K562 (cell line): ENCODE measurements around the gene COL15A1. TPM values are rescaled to one million over a fixed set of nuclear protein-coding genes. Genes with fewer than 3 reads are reported as not detected.

Experiments used
- ATAC-seq: fragments of 200-7000 bp; cut with Tn5 transposase; 3 replicates; pipeline ENCODE4 v1.9.1; 2020; ENCODE audit warnings: moderate library complexity
- BruUV-seq: library from RNA; stranded (reverse); fragments of 400-500 nt; replicated peaks from 2 replicates; lab custom pipeline; 2021; lab: Mats Ljungman, UMichigan
- CTCF ChIA-PET: fragments of 300-600 bp; formaldehyde crosslinking; extraction: SDS; loops from one replicate; lab custom pipeline; 2021; ENCODE audit warnings: low intra/inter-chr PET ratio; lab: Yijun Ruan, JAX
- POLR2A ChIA-PET: fragments of 300-600, 350-650 bp; sonication (Branson Sonifier 250); formaldehyde crosslinking; extraction: SDS; loops from one replicate; lab custom pipeline; 2021; ENCODE audit warnings: antibody characterized with exemption, inconsistent platforms; lab: Yijun Ruan, JAX
- DNase-seq, 4 experiments: peaks; one replicate each; pipeline versions ENCODE4 v3.0.0 to v3.0.0-alpha.2; 2011 to 2018; ENCODE audit warnings: low spot score in 3 of 4, mixed read lengths in 3 of 4; ENCODE audit errors: extremely low read depth in 1 of 4
- FAIRE-seq: peaks from 2 replicates; lab custom pipeline; 2011; peaks lifted over from hg19 to GRCh38; lab: Jason Lieb, UNC
- H2AFZ ChIP-seq: 2 replicates; pipeline ENCODE4 v1.6.0; 2011; ENCODE audit warnings: low read depth, low read length, control low read depth, inconsistent platforms
- H3K27ac ChIP-seq: fragments of 200-600 bp; 3 replicates; pipeline ENCODE4 v1.8.0; 2011; ENCODE audit warnings: low read depth, mild to moderate bottlenecking, control low read depth, inconsistent platforms, low read length, moderate library complexity, mixed read lengths; ENCODE audit errors: extremely low read depth
- H3K27me3 ChIP-seq, 2 experiments: fragments of 300-600 bp in 1 of 2; 2 replicates in 1 of 2; 3 replicates in 1 of 2; pipeline versions ENCODE4 v1.6.0 to v1.8.0; 2011; ENCODE audit warnings: inconsistent platforms in 2 of 2, low read length in 2 of 2, mild to moderate bottlenecking in 1 of 2, mixed read lengths in 1 of 2, moderate library complexity in 1 of 2; ENCODE audit not compliant: control insufficient read depth in 2 of 2, insufficient read depth in 2 of 2
- H3K36me3 ChIP-seq: fragments of 300-600 bp; 3 replicates; pipeline ENCODE4 v1.8.0; 2011; ENCODE audit warnings: mild to moderate bottlenecking, low read length, inconsistent platforms; ENCODE audit not compliant: control insufficient read depth, insufficient read depth
- H3K4me1 ChIP-seq, 2 experiments: fragments of 200-600 bp in 1 of 2; replicated peaks in 1 of 2; 2 replicates in 1 of 2; 3 replicates in 1 of 2; pipeline versions ENCODE4 v1.5.1 to v1.8.0; 2011; ENCODE audit warnings: inconsistent platforms in 2 of 2, low read length in 2 of 2, mild to moderate bottlenecking in 1 of 2, mixed read lengths in 1 of 2, moderate library complexity in 1 of 2; ENCODE audit not compliant: control insufficient read depth in 2 of 2, insufficient read depth in 2 of 2
- H3K4me2 ChIP-seq: 2 replicates; pipeline ENCODE4 v1.6.1; 2011; ENCODE audit warnings: low read length, control low read depth, inconsistent platforms, mixed read lengths; ENCODE audit not compliant: insufficient read depth
- H3K4me3 ChIP-seq: fragments of 200-600 bp; sonication (generic), shearing (Covaris generic); 2 replicates; pipeline ENCODE4 v1.5.1; 2016; ENCODE audit warnings: control low read depth, inconsistent platforms
- H3K79me2 ChIP-seq: fragments of 200-600 bp; 3 replicates; pipeline ENCODE4 v1.8.0; 2011; ENCODE audit warnings: low read length, inconsistent platforms; ENCODE audit not compliant: control insufficient read depth, insufficient read depth
- H3K9ac ChIP-seq, 2 experiments: 2 replicates each; pipeline versions ENCODE4 v1.6.0 to v1.6.1; 2011; ENCODE audit warnings: low read depth in 2 of 2, low read length in 2 of 2, control low read depth in 1 of 2, inconsistent platforms in 1 of 2, mild to moderate bottlenecking in 1 of 2, mixed read lengths in 1 of 2; ENCODE audit not compliant: insufficient read depth in 1 of 2
- H3K9me1 ChIP-seq: one replicate; pipeline ENCODE4 v1.6.0; 2011; ENCODE audit warnings: inconsistent platforms, mild to moderate bottlenecking, low read length, moderate library complexity; ENCODE audit not compliant: control insufficient read depth, insufficient read depth
- H3K9me3 ChIP-seq: replicated peaks from 2 replicates; pipeline ENCODE4 v1.5.1; 2011; ENCODE audit warnings: low read depth, low read length, inconsistent platforms; ENCODE audit not compliant: control insufficient read depth, insufficient read depth
- H4K20me1 ChIP-seq: replicated peaks from 2 replicates; pipeline ENCODE4 v1.6.1; 2011; ENCODE audit warnings: low read length, inconsistent platforms, mixed read lengths; ENCODE audit not compliant: control insufficient read depth, insufficient read depth
- ADNP ChIP-seq: fragments of 200-800 bp; sonication (Bioruptor generic); IDR thresholded peaks from 2 replicates; pipeline ENCODE4 v1.6.1; 2016; ENCODE audit warnings: missing genetic modification characterization, missing compliant biosample characterization
- BCOR ChIP-seq: fragments of 450-650 bp; IDR thresholded peaks from 2 replicates; pipeline ENCODE4 v1.6.1; 2016
- EGR1 ChIP-seq: fragments of 450-650 bp; conservative IDR thresholded peaks from 2 replicates; pipeline ENCODE4 v1.6.1; 2017; ENCODE audit warnings: mild to moderate bottlenecking
- KDM1A ChIP-seq, 2 experiments: fragments of 450-650 bp; IDR thresholded peaks; 2 replicates each; pipeline ENCODE4 v1.6.1; 2016; ENCODE audit warnings: mild to moderate bottlenecking in 2 of 2
- MAZ ChIP-seq, 2 experiments: fragments of 450-650 bp in 1 of 2; sonication (generic) in 1 of 2; formaldehyde crosslinking; IDR thresholded peaks in 1 of 2; conservative IDR thresholded peaks in 1 of 2; 2 replicates each; pipeline versions ENCODE4 v1.4.0 to v1.5.0; 2020; ENCODE audit warnings: mild to moderate bottlenecking in 1 of 2, missing genetic modification reagents in 1 of 2
- NFYB ChIP-seq: IDR thresholded peaks from 2 replicates; pipeline ENCODE4 v1.6.1; 2011; ENCODE audit warnings: mild to moderate bottlenecking, moderate library complexity; ENCODE audit not compliant: insufficient read length; ENCODE audit errors: extremely low read depth
- PHF20 ChIP-seq: fragments of 450-650 bp; IDR thresholded peaks from 2 replicates; pipeline ENCODE4 v1.6.1; 2018; ENCODE audit not compliant: partially characterized antibody
- RBM25 ChIP-seq: fragments of 200-400 bp; formaldehyde crosslinking; IDR thresholded peaks from 2 replicates; pipeline ENCODE4 v1.6.1; 2018; ENCODE audit warnings: low read length, low read depth, moderate library complexity; ENCODE audit not compliant: severe bottlenecking
- ZKSCAN1 ChIP-seq: fragments of 150-350 bp; IDR thresholded peaks from 2 replicates; pipeline ENCODE4 v1.6.1; 2016; ENCODE audit warnings: low read depth, low read length
- ZNF408 ChIP-seq: fragments of 250-450 bp; sonication (Bioruptor Pico); IDR thresholded peaks from 2 replicates; pipeline ENCODE4 v1.4.0; 2020; ENCODE audit warnings: low read depth, mild to moderate bottlenecking, moderate library complexity
- WGBS: fragments of 100-300 bp; shearing (Covaris generic); methylation state at CpG from one replicate; pipeline ENCODE4 v1.1.6; 2016; ENCODE audit warnings: low coverage, mixed read lengths; ENCODE audit not compliant: insufficient coverage; ENCODE audit errors: missing lambda C conversion rate; 5-methylcytosine and 5-hydroxymethylcytosine counted together
- in situ Hi-C: fragments of 300-500 bp; cut with MboI; formaldehyde crosslinking; loops from 4 replicates; pipeline ENCODE4 v1.15.0; 2018; ENCODE audit warnings: inconsistent platforms, mixed read lengths
- intact Hi-C: fragments of 100-400 bp; cut with micrococcal nuclease; formaldehyde crosslinking; loops from 2 replicates; pipeline ENCODE4 v1.14.2; 2022
- polyA plus RNA-seq, 8 experiments: library from polyadenylated mRNA; depleted of rRNA in 4 of 8; stranded (reverse) in 5 of 8; unstranded in 3 of 8; fragments of >200 nt; fragmentation: Nextera tagmentation in 2 of 8; fragmentation: Illumina TruSeq in 1 of 8; extraction: Ambion mirVana in 2 of 8; extraction: Trizol in 1 of 8; gene quantifications; 2 replicates each; pipeline versions ENCODE4 v1.2.1 to v1.2.3, GENCODE V29; 2011 to 2014; ENCODE audit warnings: inconsistent platforms in 1 of 8, missing spikeins in 1 of 8
- total RNA-seq, 7 experiments: library from RNA; depleted of rRNA in 6 of 7; stranded (reverse); fragments of >200 nt in 6 of 7; fragmentation: Illumina TruSeq in 2 of 7; extraction: Trizol in 2 of 7; gene quantifications; 2 replicates each; pipeline versions ENCODE4 v1.2.1 to v1.2.3, GENCODE V29; 2011 to 2021; ENCODE audit warnings: low replicate concordance in 1 of 7
- TF ChIP-seq, protein P1 (sequence below): fragments of 450-650 bp; IDR thresholded peaks from 2 replicates; pipeline ENCODE4 v1.6.1; 2017; ENCODE audit warnings: antibody characterized with exemption
- TF ChIP-seq, protein P2 (sequence below): fragments of 250-450 bp; sonication (Bioruptor Pico); IDR thresholded peaks from 2 replicates; pipeline ENCODE4 v1.5.0; 2020; ENCODE audit warnings: mild to moderate bottlenecking

The COL15A1 gene
- total and polyA plus RNA-seq, 9 of the 15 experiments (the other 6 are each of a cell fraction or from before 2014, with no cell fraction given): 0.46 to 5.1 (median 2.6) TPM

DNA sequence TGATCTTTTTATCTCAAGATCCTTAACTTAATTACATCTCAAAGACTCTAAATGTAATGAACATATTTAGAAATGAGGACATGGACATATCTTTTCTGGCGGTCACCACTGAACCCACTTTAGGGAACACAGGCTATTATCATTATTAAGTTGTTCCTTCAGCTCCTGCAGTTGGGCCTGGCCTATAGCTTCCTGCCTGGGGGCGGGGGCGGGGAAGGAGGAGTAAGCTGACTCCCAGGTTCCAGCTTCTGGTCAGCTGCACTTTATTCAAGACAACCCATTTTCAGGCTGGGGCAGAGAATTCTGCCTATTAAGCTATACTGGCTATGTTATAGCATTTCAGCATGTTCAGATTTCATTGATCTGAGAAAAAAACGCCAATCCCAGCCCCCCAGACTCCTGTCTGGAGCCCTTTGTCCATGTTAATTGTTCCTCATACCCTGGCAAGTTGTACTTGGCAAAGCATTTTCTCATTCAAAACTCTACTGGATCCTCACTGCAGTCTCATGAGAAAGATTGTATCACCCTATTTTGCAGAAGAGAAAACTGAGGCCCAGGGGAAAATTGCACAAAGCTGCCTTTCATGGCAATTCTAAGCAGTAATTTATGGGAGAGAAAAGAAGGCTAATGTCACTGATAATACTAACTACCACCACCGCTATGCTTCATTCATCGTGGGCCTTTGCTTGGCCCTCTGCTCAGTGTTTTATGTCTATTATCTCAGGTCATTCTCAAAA, 25.1 kb downstream of the COL15A1 start:
- no TSS peak for BruUV-seq
- H3K79me2 ChIP-seq: no peaks in the 10 kb centered on the region
- TF ChIP-seq, protein P1, sequence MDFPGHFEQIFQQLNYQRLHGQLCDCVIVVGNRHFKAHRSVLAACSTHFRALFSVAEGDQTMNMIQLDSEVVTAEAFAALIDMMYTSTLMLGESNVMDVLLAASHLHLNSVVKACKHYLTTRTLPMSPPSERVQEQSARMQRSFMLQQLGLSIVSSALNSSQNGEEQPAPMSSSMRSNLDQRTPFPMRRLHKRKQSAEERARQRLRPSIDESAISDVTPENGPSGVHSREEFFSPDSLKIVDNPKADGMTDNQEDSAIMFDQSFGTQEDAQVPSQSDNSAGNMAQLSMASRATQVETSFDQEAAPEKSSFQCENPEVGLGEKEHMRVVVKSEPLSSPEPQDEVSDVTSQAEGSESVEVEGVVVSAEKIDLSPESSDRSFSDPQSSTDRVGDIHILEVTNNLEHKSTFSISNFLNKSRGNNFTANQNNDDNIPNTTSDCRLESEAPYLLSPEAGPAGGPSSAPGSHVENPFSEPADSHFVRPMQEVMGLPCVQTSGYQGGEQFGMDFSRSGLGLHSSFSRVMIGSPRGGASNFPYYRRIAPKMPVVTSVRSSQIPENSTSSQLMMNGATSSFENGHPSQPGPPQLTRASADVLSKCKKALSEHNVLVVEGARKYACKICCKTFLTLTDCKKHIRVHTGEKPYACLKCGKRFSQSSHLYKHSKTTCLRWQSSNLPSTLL: no peak
- TF ChIP-seq RBM25 (peak; percentile 86), EGR1 (peak; percentile 53), MAZ (CRISPR knock-in tag; conservative IDR thresholded peaks at IDR 0.05 in 1 of 2, IDR thresholded peaks at IDR 0.05 in 1 of 2) (peak in 1 of 2 experiments; percentile 45; a peak in 1 of 4 replicates), PHF20 (peak; percentile 18), ZNF408 (CRISPR knock-in tag) (no peak), KDM1A (IDR thresholded peaks at IDR 0.05) (peak; percentile 27 to 32; a peak in 1 of 4 replicates), ADNP (tag) (peak; percentile 69), BCOR (peak; percentile 82; the same call in 1 of the 2 replicates), NFYB (no peak), ZKSCAN1 (no peak)
- TF ChIP-seq, protein P2, sequence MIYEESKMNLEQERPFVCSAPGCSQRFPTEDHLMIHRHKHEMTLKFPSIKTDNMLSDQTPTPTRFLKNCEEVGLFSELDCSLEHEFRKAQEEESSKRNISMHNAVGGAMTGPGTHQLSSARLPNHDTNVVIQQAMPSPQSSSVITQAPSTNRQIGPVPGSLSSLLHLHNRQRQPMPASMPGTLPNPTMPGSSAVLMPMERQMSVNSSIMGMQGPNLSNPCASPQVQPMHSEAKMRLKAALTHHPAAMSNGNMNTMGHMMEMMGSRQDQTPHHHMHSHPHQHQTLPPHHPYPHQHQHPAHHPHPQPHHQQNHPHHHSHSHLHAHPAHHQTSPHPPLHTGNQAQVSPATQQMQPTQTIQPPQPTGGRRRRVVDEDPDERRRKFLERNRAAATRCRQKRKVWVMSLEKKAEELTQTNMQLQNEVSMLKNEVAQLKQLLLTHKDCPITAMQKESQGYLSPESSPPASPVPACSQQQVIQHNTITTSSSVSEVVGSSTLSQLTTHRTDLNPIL (CRISPR knock-in tag): no peak
- WGBS: 29% methylated on average over 4 of the region's 6 CpGs
- H3K36me3 ChIP-seq: no peaks in the 10 kb centered on the region
- no peak overlapping the region for H3K4me2 ChIP-seq
- DNase-seq (peak; percentile 31 to 56 (median 42)), ATAC-seq (0 out of 3 replicates have a peak, but pooled peaks have one; percentile 17), FAIRE-seq (no peak)
- ChIA-PET CTCF (no interaction called here), POLR2A (interaction anchor here (0.6 to 0.7 kb wide), 3 partner anchors 21 to 116 kb away, joined by 3 to 4 read pairs (median 3); no protein-coding TSS in a partner anchor)
- H3K4me1 ChIP-seq: peaks cover 12 to 19% of the 10 kb centered on the region in 2 experiments; a peak in 4 of 5 replicates
- H3K27me3 ChIP-seq: no peaks in the 10 kb centered on the region
- H3K9me1 ChIP-seq: no peaks in the 10 kb centered on the region
- intact Hi-C loops: no loop called here
- H4K20me1 ChIP-seq: no peaks in the 10 kb centered on the region
- H3K27ac ChIP-seq: no peak overlapping the region
- H3K9ac ChIP-seq: no peak overlapping the region
- H2AFZ ChIP-seq: no peak overlapping the region
- H3K4me3 ChIP-seq: no peak overlapping the region
- in situ Hi-C loops: no loop called here
- H3K9me3 ChIP-seq: no peaks in the 10 kb centered on the region
